Lung microvascular endothelial cell (primary cell): ENCODE measurements around the gene TCFL5. TPM values are rescaled to one million over a fixed set of nuclear protein-coding genes. Genes with fewer than 3 reads are reported as not detected.

Experiments
- DNase-seq, 2 donors: peaks; one replicate each; pipeline versions ENCODE4 v3.0.0 to v3.0.0-alpha.2; 2010; ENCODE audit warnings: low read depth in 2 of 2
- total RNA-seq: library from RNA; depleted of rRNA; stranded (reverse); fragments of >200 nt; gene quantifications from 2 replicates; pipeline ENCODE4 v1.2.1, GENCODE V29; 2014

The TCFL5 gene
- total RNA-seq, 1 donor from 2014 or later, result 11.7 TPM

- no peak for DNase-seq
Measured at GRCh38 chr20:62823688-62824475, 37.7 kb downstream of the TCFL5 start.

- DNase-seq, result peak; percentile 37 to 77
Measured at GRCh38 chr20:62822788-62823651, 38.6 kb downstream of the TCFL5 start.

- DNase-seq, result no peak
Measured at GRCh38 chr20:62822239-62822787, 39.3 kb downstream of the TCFL5 start.

- no peak for DNase-seq
Measured at GRCh38 chr20:62821726-62822210, 39.9 kb downstream of the TCFL5 start.

- DNase-seq, result no peak
Measured at GRCh38 chr20:62820962-62821725, 40.5 kb downstream of the TCFL5 start.

GRCh38 chr20:62820208-62820961 lies 41.2 kb downstream of the TCFL5 start:
- no peak for DNase-seq

- DNase-seq, result peak; percentile 27 to 58
Measured at GRCh38 chr20:62819494-62820174, 42.0 kb downstream of the TCFL5 start.

GRCh38 chr20:62818592-62819493 lies 42.8 kb downstream of the TCFL5 start:
- DNase-seq, result peak; percentile 17 to 67

GRCh38 chr20:62817975-62818591 lies 43.5 kb downstream of the TCFL5 start:
- no peak for DNase-seq

- DNase-seq, result no peak
Measured at GRCh38 chr20:62816884-62817873, 44.4 kb downstream of the TCFL5 start, which contains the start of gene COL9A3. Gene COL9A3 (plus strand): TSS chr20:62817050. CDS start chr20:62817065, 15 bp downstream.

GRCh38 chr20:62816031-62816883 lies 45.4 kb downstream of the TCFL5 start:
- DNase-seq, result no peak

GRCh38 chr20:62815066-62815991 lies 46.3 kb downstream of the TCFL5 start:
- no peak for DNase-seq

GRCh38 chr20:62814709-62815065 lies 46.9 kb downstream of the TCFL5 start:
- DNase-seq, result no peak

GRCh38 chr20:62814060-62814708 lies 47.4 kb downstream of the TCFL5 start:
- DNase-seq, result no peak

- no peak for DNase-seq
Measured at GRCh38 chr20:62813588-62813987, 48.0 kb downstream of the TCFL5 start.
